ENCODE results near the gene SLC30A4.

GRCh38 chr15:45457220-45457619, 65.3 kb downstream of the SLC30A4 start:
- TF ChIP-seq CTCF (IDR thresholded peaks at IDR 0.05; ENCODE audit: control extremely low read depth in 1 of 3, insufficient read depth in 1 of 3, low read depth in 1 of 3, low read length in 3 of 3) (no peak), SRF (IDR thresholded peaks at IDR 0.05; ENCODE audit: low read depth, low read length) (no peak), POLR2AphosphoS5 (IDR thresholded peaks at IDR 0.05; ENCODE audit: low read depth, low read length) (no peak), NRF1 (IDR thresholded peaks at IDR 0.05; ENCODE audit: low read depth, low read length) (no peak), SIRT6 (IDR thresholded peaks at IDR 0.05; ENCODE audit: low read length) (no peak), SP1 (IDR thresholded peaks at IDR 0.05; ENCODE audit: low read depth, low read length) (no peak), CEBPB (IDR thresholded peaks at IDR 0.05; ENCODE audit: low read depth, low read length) (no peak), GABPA (IDR thresholded peaks at IDR 0.05; ENCODE audit: borderline replicate concordance, insufficient read depth, low read length) (no peak), EGR1 (IDR thresholded peaks at IDR 0.05; ENCODE audit: borderline replicate concordance, low read depth, low read length) (no peak)

Data from H1 (cell line).